HepG2 (cell line): Measurements from ENCODE around the gene ADM. TPM values are rescaled to one million over a fixed set of nuclear protein-coding genes. Genes with fewer than 3 reads are reported as not detected.

Source experiments
- BATF2 ChIP-seq: sonication (generic); formaldehyde crosslinking; IDR thresholded peaks from 2 replicates; pipeline ENCODE4 v1.8.0; 2022; ENCODE audit warnings: mild to moderate bottlenecking, missing genetic modification reagents, moderate library complexity
- DNMT3B ChIP-seq: conservative IDR thresholded peaks from 2 replicates; pipeline ENCODE4 v1.6.1; 2016; ENCODE audit warnings: missing biosample characterization, control low read depth
- EED ChIP-seq: sonication (generic); formaldehyde crosslinking; IDR thresholded peaks from 2 replicates; pipeline ENCODE4 v1.5.0; 2020; ENCODE audit warnings: mild to moderate bottlenecking, missing genetic modification reagents
- LRRFIP1 ChIP-seq: sonication (generic); formaldehyde crosslinking; conservative IDR thresholded peaks from 2 replicates; pipeline ENCODE4 v1.4.0; 2020; ENCODE audit warnings: missing genetic modification reagents
- NCOR1 ChIP-seq: fragments of 200-600 bp; sonication (generic); IDR thresholded peaks from 2 replicates; pipeline ENCODE4 v1.7.0; 2017; ENCODE audit warnings: antibody characterized with exemption, low read length, borderline replicate concordance
- PHF5A ChIP-seq: IDR thresholded peaks from one replicate; pipeline ENCODE4 v1.6.1; 2018; ENCODE audit warnings: low read depth, missing genetic modification reagents; ENCODE audit not compliant: unreplicated experiment
- RARA ChIP-seq: IDR thresholded peaks from 2 replicates; pipeline ENCODE4 v1.6.1; 2016; ENCODE audit warnings: missing genetic modification reagents, missing compliant biosample characterization
- RARG ChIP-seq: sonication (generic); formaldehyde crosslinking; IDR thresholded peaks from 2 replicates; pipeline ENCODE4 v1.4.0; 2020; ENCODE audit warnings: low read depth, mild to moderate bottlenecking, missing genetic modification reagents
- REPIN1 ChIP-seq: sonication (generic); formaldehyde crosslinking; IDR thresholded peaks from 2 replicates; pipeline ENCODE4 v1.8.0; 2022; ENCODE audit warnings: missing genetic modification reagents, low read depth, mild to moderate bottlenecking, borderline replicate concordance
- TCF12 ChIP-seq, 2 experiments: fragments of 450-650 bp in 1 of 2; sonication (generic) in 1 of 2; formaldehyde crosslinking in 1 of 2; IDR thresholded peaks; 2 replicates each; pipeline versions ENCODE4 v1.6.1 to v1.8.0; 2017 to 2022; ENCODE audit warnings: antibody characterized with exemption in 1 of 2, mild to moderate bottlenecking in 1 of 2, missing genetic modification reagents in 1 of 2, moderate library complexity in 1 of 2
- THAP11 ChIP-seq: IDR thresholded peaks from 2 replicates; pipeline ENCODE4 v1.6.1; 2016; ENCODE audit warnings: missing biosample characterization, missing genetic modification reagents
- ZBTB33 ChIP-seq: sonication (generic); formaldehyde crosslinking; IDR thresholded peaks from 2 replicates; pipeline ENCODE4 v1.4.0; 2020; ENCODE audit warnings: missing genetic modification reagents
- ZNF281 ChIP-seq: sonication (generic); formaldehyde crosslinking; IDR thresholded peaks from 2 replicates; pipeline ENCODE4 v1.4.0; 2020; ENCODE audit warnings: missing genetic modification reagents, borderline replicate concordance
- ZNF546 ChIP-seq: sonication (generic); formaldehyde crosslinking; conservative IDR thresholded peaks from 2 replicates; pipeline ENCODE4 v1.8.1; 2023; ENCODE audit warnings: mild to moderate bottlenecking, missing genetic modification reagents
- ZNF644 ChIP-seq: IDR thresholded peaks from 2 replicates; pipeline ENCODE4 v1.6.1; 2016; ENCODE audit warnings: low read depth
- ZNF737 ChIP-seq: sonication (generic); formaldehyde crosslinking; IDR thresholded peaks from 2 replicates; pipeline ENCODE4 v1.5.0; 2020; ENCODE audit warnings: missing genetic modification reagents, mild to moderate bottlenecking, borderline replicate concordance
- polyA plus RNA-seq, 8 experiments: library from polyadenylated mRNA; depleted of rRNA in 3 of 8; stranded (reverse) in 7 of 8; unstranded in 1 of 8; fragments of >200 nt; fragmentation: Illumina TruSeq in 4 of 8; extraction: Trizol in 4 of 8; gene quantifications; 2 replicates each; pipeline versions ENCODE4 v1.2.1 to v1.2.3, GENCODE V29; 2011 to 2016; ENCODE audit warnings: low read depth in 4 of 8, missing spikeins in 1 of 8, mixed read lengths in 1 of 8; ENCODE audit not compliant: insufficient read depth in 1 of 8
- total RNA-seq, 5 experiments: library from RNA; depleted of rRNA; stranded (reverse); fragments of >200 nt; fragmentation: Illumina TruSeq; extraction: Trizol; gene quantifications; 2 replicates each; pipeline ENCODE4 v1.2.3, GENCODE V29; 2016; ENCODE audit warnings: low read depth in 1 of 5
- TF ChIP-seq, protein P1 (sequence below): sonication (generic); formaldehyde crosslinking; IDR thresholded peaks from 2 replicates; pipeline ENCODE4 v1.9.0; 2021; ENCODE audit warnings: missing genetic modification reagents, borderline replicate concordance

ADM gene
- total and polyA plus RNA-seq, 2 of the 13 experiments (the other 11 are each of a cell fraction or from before 2014, with no cell fraction given) = 10.7 to 26.1 TPM

- TF ChIP-seq THAP11 (peak; percentile 47; the same call in 1 of the 2 replicates), NCOR1 (no peak), PHF5A (no peak), LRRFIP1 (CRISPR knock-in tag) (no peak), ZNF281 (CRISPR knock-in tag) (peak; percentile 87), RARA (peak; percentile 94), ZBTB33 (0 out of 2 replicates have a peak, but pooled peaks have one; percentile 48), BATF2 (CRISPR knock-in tag) (no peak), ZNF644 (CRISPR knock-in tag) (0 out of 2 replicates have a peak, but pooled peaks have one; percentile 8), REPIN1 (peak; percentile 83), DNMT3B (CRISPR knock-in tag) (0 out of 2 replicates have a peak, but pooled peaks have one; percentile 47), EED (CRISPR knock-in tag) (no peak), TCF12 (IDR thresholded peaks at IDR 0.05) (no peak), TCF12 (CRISPR knock-in tag; IDR thresholded peaks at IDR 0.05) (peak; percentile 85; the same call in 1 of the 2 replicates), RARG (CRISPR knock-in tag) (no peak), ZNF546 (CRISPR knock-in tag) (no peak), ZNF737 (CRISPR knock-in tag) (no peak; the same call in 1 of the 2 replicates)
- TF ChIP-seq, protein P1, sequence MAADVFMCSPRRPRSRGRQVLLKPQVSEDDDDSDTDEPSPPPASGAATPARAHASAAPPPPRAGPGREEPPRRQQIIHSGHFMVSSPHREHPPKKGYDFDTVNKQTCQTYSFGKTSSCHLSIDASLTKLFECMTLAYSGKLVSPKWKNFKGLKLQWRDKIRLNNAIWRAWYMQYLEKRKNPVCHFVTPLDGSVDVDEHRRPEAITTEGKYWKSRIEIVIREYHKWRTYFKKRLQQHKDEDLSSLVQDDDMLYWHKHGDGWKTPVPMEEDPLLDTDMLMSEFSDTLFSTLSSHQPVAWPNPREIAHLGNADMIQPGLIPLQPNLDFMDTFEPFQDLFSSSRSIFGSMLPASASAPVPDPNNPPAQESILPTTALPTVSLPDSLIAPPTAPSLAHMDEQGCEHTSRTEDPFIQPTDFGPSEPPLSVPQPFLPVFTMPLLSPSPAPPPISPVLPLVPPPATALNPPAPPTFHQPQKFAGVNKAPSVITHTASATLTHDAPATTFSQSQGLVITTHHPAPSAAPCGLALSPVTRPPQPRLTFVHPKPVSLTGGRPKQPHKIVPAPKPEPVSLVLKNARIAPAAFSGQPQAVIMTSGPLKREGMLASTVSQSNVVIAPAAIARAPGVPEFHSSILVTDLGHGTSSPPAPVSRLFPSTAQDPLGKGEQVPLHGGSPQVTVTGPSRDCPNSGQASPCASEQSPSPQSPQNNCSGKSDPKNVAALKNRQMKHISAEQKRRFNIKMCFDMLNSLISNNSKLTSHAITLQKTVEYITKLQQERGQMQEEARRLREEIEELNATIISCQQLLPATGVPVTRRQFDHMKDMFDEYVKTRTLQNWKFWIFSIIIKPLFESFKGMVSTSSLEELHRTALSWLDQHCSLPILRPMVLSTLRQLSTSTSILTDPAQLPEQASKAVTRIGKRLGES (CRISPR knock-in tag) = no peak
These were observed at the start of gene ADM (continued) for GRCh38 chr11:10304495-10305261.
